ENCODE measurements around the gene ARAP1. TPM values are rescaled to one million over a fixed set of nuclear protein-coding genes. Genes with fewer than 3 reads are reported as not detected.
A peak's percentile ranks its signal among the peaks of the same experiment; 100 is the strongest.

ARAP1 gene
- total and polyA plus RNA-seq, 7 experiments from 2014 or later: 30.4 to 317 (median 132) TPM

DNA sequence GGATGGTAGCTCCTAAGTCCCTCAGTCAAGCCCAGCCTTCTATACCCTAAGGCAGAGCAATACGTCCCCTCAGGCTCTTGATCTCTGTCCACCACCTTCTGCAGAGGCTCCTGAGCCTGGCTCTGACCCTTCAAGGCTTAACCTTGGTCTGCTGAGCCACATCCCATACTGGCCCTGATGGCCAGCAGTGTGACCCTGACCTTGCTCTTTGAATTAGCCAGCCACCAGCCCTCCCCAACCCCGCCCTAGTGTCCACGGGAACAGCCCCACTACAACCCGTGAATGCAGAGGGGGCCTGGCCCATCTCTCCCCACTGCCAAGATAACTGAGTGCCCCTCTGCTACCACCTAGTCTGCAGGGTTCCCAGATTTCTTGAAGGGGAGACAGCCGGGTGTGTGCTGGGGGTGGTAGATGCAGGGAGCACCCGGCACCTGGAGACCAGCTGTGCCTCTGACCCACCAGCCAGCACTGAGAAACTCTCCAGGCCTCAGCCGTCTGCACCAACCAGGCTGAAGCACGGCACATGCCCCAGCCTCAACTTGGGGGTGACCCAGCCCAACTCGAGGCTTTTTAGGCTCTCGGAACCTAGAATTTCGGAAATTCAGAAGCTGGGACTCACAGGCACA, 6.2 kb downstream of the ARAP1 start:
- Mint-ChIP-seq H3K4me3 (no peak overlapping the region), H3K4me1 (peaks cover 51 to 76% (median 72%) of the 10 kb centered on the region in 7 donors)
- POLR2A ChIA-PET: interaction anchor here (1.5 kb wide), 1 partner anchor 9 kb away, joined by 7 read pairs; no protein-coding TSS in a partner anchor

DNA sequence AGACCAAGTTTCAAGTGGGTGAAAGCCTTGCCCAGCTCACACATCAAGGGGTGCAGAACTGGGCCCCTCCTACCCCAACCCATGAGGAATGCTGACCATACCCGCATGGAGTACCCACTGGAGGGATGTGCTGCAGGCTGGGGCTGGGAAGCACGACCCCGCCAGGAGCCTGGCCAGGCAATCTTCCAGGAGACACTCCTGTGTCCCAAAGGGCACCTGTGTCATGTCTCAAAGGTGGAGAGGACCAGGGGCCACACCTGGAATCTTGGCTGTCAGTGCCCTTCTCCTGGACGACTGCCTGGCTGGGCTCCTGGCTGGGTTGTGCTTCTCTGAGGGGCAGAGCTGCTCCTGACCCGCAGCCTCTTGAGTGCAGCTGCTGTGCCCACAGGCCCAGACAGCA, 6.7 kb downstream of the ARAP1 start:
- Histone ChIP-seq H3K27me3 (ENCODE audit: control insufficient read depth in 2 of 2, insufficient read depth in 2 of 2, low read length in 2 of 2) (no peaks in the 10 kb centered on the region), H3K4me3 (ENCODE audit: low read length) (no peak overlapping the region), H3K36me3 (ENCODE audit: control insufficient read depth in 2 of 3, insufficient read depth in 3 of 3, low read length in 3 of 3) (peaks cover 0 to 8% (median 0%) of the 10 kb centered on the region in 3 experiments), H3K27ac (ENCODE audit: low read depth, low read length) (no peak overlapping the region), H3K4me1 (ENCODE audit: control insufficient read depth in 2 of 2, insufficient read depth in 2 of 2, low read length in 2 of 2) (peaks cover 18 to 47% of the 10 kb centered on the region in 2 donors), H3K9me3 (ENCODE audit: control insufficient read depth in 2 of 3, low read length in 3 of 3) (no peaks in the 10 kb centered on the region)
- ATAC-seq: no peak
- Mint-ChIP-seq H3K4me3 (no peak overlapping the region), H3K36me3 (peaks cover 0 to 4% (median 0%) of the 10 kb centered on the region in 5 donors), H3K4me1 (peaks cover 50 to 76% (median 72%) of the 10 kb centered on the region in 7 donors), H3K27ac (peak overlapping the region in 2 of 9 donors; percentile 21 to 86), H3K9me3 (no peaks in the 10 kb centered on the region), H3K27me3 (no peaks in the 10 kb centered on the region)
- no peak for DNase-seq
- ChIA-PET CTCF (no interaction called here), POLR2A (interaction anchor here (1.5 kb wide), 1 partner anchor 8 kb away, joined by 7 read pairs; no protein-coding TSS in a partner anchor)
- intact Hi-C loops (cut with micrococcal nuclease): no loop called here

More for the DNA sequence above, 6.2 kb downstream of the ARAP1 start:
- intact Hi-C loops (cut with micrococcal nuclease): no loop called here
- Histone ChIP-seq H3K36me3 (ENCODE audit: control insufficient read depth in 2 of 3, insufficient read depth in 3 of 3, low read length in 3 of 3) (peaks cover 0 to 8% (median 0%) of the 10 kb centered on the region in 3 experiments), H3K27ac (ENCODE audit: low read depth, low read length) (no peak overlapping the region), H3K27me3 (ENCODE audit: control insufficient read depth in 2 of 2, insufficient read depth in 2 of 2, low read length in 2 of 2) (no peaks in the 10 kb centered on the region), H3K9me3 (ENCODE audit: control insufficient read depth in 2 of 3, low read length in 3 of 3) (no peaks in the 10 kb centered on the region), H3K4me3 (ENCODE audit: low read length) (no peak overlapping the region), H3K4me1 (ENCODE audit: control insufficient read depth in 2 of 2, insufficient read depth in 2 of 2, low read length in 2 of 2) (peaks cover 21 to 50% of the 10 kb centered on the region in 2 donors)
- DNase-seq (no peak), ATAC-seq (no peak)
- Mint-ChIP-seq H3K36me3 (peaks cover 0 to 4% (median 0%) of the 10 kb centered on the region in 5 donors), H3K9me3 (no peaks in the 10 kb centered on the region), H3K27ac (peak overlapping the region in 3 of 9 donors; percentile 21 to 59 (median 43)), H3K27me3 (no peaks in the 10 kb centered on the region)
- CTCF ChIA-PET: no interaction called here

DNA sequence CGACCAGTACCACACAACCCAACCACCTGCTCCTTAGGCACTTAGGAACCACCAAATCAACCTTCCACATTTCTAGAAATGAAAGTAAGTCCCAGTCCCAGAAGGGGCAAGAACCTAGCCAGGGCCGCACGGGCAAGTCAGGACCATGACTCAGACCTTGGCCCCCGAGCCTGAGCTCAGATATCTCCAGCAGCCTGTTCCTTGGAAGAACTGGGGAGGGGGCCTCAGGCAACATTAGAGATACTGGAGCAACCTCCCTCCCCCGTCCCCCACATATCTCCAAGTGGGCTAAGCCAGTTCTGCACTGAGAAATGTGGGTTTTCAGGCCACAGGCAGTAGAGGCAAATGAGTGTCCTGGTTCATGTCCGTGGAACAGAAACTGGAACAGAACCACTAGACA, 7.7 kb downstream of the ARAP1 start:
- H3K4me1 Mint-ChIP-seq: peaks cover 55 to 80% (median 74%) of the 10 kb centered on the region in 7 donors
- intact Hi-C loops (cut with micrococcal nuclease): no loop called here
- peak overlapping the region in 8 of 9 donors; percentile 56 to 96 (median 78) for H3K27ac Mint-ChIP-seq
- no peaks in the 10 kb centered on the region for H3K27me3 ChIP-seq (ENCODE audit: control insufficient read depth in 2 of 2, insufficient read depth in 2 of 2, low read length in 2 of 2)
- peaks cover 0 to 4% (median 0%) of the 10 kb centered on the region in 5 donors for H3K36me3 Mint-ChIP-seq
- H3K4me3 ChIP-seq (ENCODE audit: low read length): no peak overlapping the region
- no peak overlapping the region for H3K27ac ChIP-seq (ENCODE audit: low read depth, low read length)
- peak overlapping the region in 3 of 10 donors; percentile 2 to 38 (median 17) for H3K4me3 Mint-ChIP-seq
- DNase-seq (no peak), ATAC-seq (no peak)
- H3K4me1 ChIP-seq (ENCODE audit: control insufficient read depth in 2 of 2, insufficient read depth in 2 of 2, low read length in 2 of 2): peaks cover 24 to 45% of the 10 kb centered on the region in 2 donors
- CTCF ChIA-PET: no interaction called here
- H3K27me3 Mint-ChIP-seq: no peaks in the 10 kb centered on the region
- POLR2A ChIA-PET: no interaction called here
- H3K9me3 Mint-ChIP-seq: no peaks in the 10 kb centered on the region
- no peaks in the 10 kb centered on the region for H3K9me3 ChIP-seq (ENCODE audit: control insufficient read depth in 2 of 3, low read length in 3 of 3)
- H3K36me3 ChIP-seq (ENCODE audit: control insufficient read depth in 2 of 3, insufficient read depth in 3 of 3, low read length in 3 of 3): peaks cover 0 to 8% (median 0%) of the 10 kb centered on the region in 3 experiments

DNA sequence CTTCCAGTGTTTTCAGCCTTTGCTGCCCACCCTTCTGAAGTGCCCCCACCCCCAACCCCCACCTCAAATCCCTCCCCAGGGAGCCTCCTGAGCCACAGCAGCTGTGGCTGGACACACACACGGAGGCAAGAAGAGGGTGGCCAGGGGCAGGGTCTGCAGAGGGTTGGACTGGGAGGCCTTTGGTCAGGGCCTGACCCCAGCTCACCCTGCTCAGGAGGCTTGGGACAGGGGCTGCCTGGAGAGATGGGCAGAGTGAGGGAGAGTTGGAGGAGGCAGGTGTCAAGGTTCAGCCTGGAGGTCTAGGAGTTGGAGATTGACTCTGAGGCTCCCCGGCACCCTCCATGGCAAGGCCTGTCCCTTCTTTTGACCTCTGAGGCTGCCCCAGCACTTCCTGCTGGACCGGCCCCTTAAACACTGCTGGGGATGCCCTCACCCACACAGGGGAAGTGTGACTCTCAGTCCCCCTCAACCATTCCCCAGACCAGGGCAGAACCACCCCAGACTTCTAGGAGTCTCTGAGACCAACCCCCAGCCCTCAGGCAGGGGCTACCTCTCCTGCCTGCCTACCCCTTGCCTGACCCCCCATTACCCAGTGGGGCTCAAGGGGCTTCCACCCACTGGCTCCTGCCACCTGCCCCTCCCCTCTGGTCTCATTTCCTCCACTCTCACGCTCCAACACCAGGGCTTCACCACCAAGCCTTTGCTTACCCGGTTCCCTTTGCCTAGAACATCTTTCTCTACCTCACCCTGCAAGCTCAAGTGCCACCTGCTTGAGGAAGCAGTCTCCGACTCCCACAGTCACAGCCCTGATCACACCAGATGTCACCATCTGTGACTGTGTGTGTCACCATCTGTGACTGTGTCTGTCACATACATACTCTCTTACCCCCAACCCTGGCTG, 8.6 kb downstream of the ARAP1 start:
- ChIA-PET POLR2A (no interaction called here), CTCF (interaction anchor here (0.6 kb wide), 1 partner anchor 418 kb away, joined by 4 read pairs; no protein-coding TSS in a partner anchor)
- Histone ChIP-seq H3K27ac (ENCODE audit: low read depth, low read length) (no peak overlapping the region), H3K4me1 (ENCODE audit: control insufficient read depth in 2 of 2, insufficient read depth in 2 of 2, low read length in 2 of 2) (peaks cover 25 to 41% of the 10 kb centered on the region in 2 donors), H3K4me3 (ENCODE audit: low read length) (no peak overlapping the region), H3K27me3 (ENCODE audit: control insufficient read depth in 2 of 2, insufficient read depth in 2 of 2, low read length in 2 of 2) (no peaks in the 10 kb centered on the region), H3K36me3 (ENCODE audit: control insufficient read depth in 2 of 3, insufficient read depth in 3 of 3, low read length in 3 of 3) (peaks cover 0 to 8% (median 0%) of the 10 kb centered on the region in 3 experiments), H3K9me3 (ENCODE audit: control insufficient read depth in 2 of 3, low read length in 3 of 3) (no peaks in the 10 kb centered on the region)
- intact Hi-C loops (cut with micrococcal nuclease): no loop called here
- Mint-ChIP-seq H3K9me3 (no peaks in the 10 kb centered on the region), H3K27ac (peak overlapping the region; percentile 41 to 96 (median 86)), H3K36me3 (peaks cover 0 to 2% (median 0%) of the 10 kb centered on the region in 5 donors), H3K4me1 (peaks cover 49 to 77% (median 73%) of the 10 kb centered on the region in 7 donors), H3K27me3 (no peaks in the 10 kb centered on the region), H3K4me3 (peak overlapping the region in 5 of 10 donors; percentile 1 to 42 (median 18))
- ATAC-seq (peak; percentile 75), DNase-seq (no peak)

DNA sequence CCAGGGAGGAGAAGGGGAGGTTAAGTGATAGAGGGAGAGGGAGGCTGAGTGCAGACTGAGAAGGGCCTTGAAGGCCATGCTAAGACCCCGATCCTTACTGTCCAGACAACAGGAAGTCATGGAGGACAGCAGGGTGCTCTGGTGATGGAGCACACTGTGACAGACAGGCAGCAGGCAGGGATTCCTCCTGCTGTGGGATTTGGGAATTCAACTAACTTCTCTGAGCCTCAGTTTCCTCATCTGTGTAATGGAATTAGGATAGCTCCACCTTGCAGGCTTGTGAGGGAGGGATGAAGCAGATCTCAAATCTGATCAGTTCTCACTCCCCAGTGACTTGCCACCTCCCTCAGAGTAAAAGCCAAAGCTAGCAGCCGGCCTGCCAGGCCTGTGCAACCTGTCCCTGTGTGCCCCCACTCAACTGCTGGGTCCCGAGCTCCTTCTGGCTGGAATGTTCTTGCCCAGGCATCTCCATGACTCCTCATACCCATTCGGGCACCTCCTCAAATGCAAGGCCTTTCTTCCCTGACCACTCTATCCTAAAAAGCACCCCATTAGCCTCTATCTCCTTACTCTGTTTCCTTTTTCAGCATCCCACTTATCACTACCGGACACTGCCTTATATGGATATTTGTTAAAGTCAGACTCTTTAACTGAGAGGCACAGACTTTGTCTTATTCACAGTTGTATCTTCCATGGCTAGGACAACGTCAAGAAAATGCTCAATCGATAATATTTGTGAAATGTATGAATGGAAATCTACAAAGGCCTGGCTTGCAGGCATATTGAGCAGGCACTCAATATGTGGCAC, 9.5 kb downstream of the ARAP1 start:
- CTCF ChIA-PET: interaction anchor here (0.6 to 0.9 kb wide), 2 partner anchors 15 to 419 kb away, joined by 3 to 4 read pairs; no protein-coding TSS in a partner anchor
- H3K27me3 ChIP-seq (ENCODE audit: control insufficient read depth in 2 of 2, insufficient read depth in 2 of 2, low read length in 2 of 2): no peaks in the 10 kb centered on the region
- intact Hi-C loops (cut with micrococcal nuclease): no loop called here

More for the DNA sequence above, 9.5 kb downstream of the ARAP1 start:
- Mint-ChIP-seq H3K9me3 (no peaks in the 10 kb centered on the region), H3K4me3 (peak overlapping the region in 2 of 10 donors; percentile 4 to 58), H3K4me1 (peaks cover 54 to 80% (median 77%) of the 10 kb centered on the region in 7 donors), H3K36me3 (no peaks in the 10 kb centered on the region), H3K27ac (peak overlapping the region; percentile 69 to 99 (median 89)), H3K27me3 (no peaks in the 10 kb centered on the region)
- no peak overlapping the region for H3K4me3 ChIP-seq (ENCODE audit: low read length)
- peaks cover 25 to 40% of the 10 kb centered on the region in 2 donors for H3K4me1 ChIP-seq (ENCODE audit: control insufficient read depth in 2 of 2, insufficient read depth in 2 of 2, low read length in 2 of 2)
- H3K9me3 ChIP-seq (ENCODE audit: control insufficient read depth in 2 of 3, low read length in 3 of 3): no peaks in the 10 kb centered on the region
- DNase-seq: no peak
- H3K27ac ChIP-seq (ENCODE audit: low read depth, low read length): peak overlapping the region; percentile 30
- peaks cover 0 to 6% (median 0%) of the 10 kb centered on the region in 3 experiments for H3K36me3 ChIP-seq (ENCODE audit: control insufficient read depth in 2 of 3, insufficient read depth in 3 of 3, low read length in 3 of 3)
- POLR2A ChIA-PET: no interaction called here
- ATAC-seq: no peak
